GM10847 (cell line): ENCODE data around the gene NUMB.

Source experiments
- POLR2A ChIP-seq: IDR thresholded peaks from 2 replicates; pipeline ENCODE4 v1.6.1; 2011; ENCODE audit not compliant: insufficient read length; ENCODE audit errors: extremely low read depth

NUMB gene

DNA sequence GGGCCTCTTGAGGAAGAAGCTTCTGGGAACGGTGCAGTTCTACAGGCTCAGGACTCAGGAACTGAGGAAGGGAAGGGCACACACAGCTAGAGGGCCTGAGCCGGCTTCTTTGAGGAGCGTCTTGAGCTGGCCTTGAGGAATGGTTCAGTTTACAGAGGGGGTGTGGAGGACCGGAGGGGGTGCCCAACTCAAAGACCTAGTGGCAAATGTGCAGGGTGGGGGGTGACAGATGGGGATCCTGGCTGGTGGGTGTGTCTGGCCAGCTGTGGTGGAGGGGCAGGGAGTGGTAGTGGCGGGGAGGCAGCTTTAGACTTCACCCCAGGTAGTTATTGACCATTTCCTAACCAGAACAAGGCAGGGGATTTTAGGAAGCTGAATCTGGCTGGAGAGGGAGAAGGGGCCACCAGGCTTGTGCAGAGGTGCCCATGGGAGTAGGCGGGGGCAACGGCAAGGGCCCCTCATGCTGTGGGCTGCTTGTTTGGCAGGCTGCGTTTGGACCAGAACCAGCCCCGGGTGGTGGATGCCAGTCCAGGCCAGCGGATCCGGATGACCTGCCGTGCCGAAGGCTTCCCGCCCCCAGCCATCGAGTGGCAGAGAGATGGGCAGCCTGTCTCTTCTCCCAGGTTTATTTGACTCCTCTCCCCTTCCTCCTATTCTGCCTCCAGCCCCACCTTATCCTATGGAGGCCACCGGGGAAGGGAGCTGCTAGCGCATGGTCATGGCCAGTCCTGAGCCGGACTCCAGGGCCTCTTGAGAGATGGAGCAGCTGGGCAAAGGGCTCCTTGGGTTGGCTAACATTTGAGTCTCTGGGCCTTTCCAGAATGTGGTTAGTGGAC, 193.2 kb downstream of the NUMB start:
- no peak for TF ChIP-seq POLR2A

GRCh38 chr14:73264080-73264884, 194.1 kb downstream of the NUMB start:
- TF ChIP-seq POLR2A = no peak

GRCh38 chr14:73263606-73264005, 194.7 kb downstream of the NUMB start:
- no peak for TF ChIP-seq POLR2A

DNA sequence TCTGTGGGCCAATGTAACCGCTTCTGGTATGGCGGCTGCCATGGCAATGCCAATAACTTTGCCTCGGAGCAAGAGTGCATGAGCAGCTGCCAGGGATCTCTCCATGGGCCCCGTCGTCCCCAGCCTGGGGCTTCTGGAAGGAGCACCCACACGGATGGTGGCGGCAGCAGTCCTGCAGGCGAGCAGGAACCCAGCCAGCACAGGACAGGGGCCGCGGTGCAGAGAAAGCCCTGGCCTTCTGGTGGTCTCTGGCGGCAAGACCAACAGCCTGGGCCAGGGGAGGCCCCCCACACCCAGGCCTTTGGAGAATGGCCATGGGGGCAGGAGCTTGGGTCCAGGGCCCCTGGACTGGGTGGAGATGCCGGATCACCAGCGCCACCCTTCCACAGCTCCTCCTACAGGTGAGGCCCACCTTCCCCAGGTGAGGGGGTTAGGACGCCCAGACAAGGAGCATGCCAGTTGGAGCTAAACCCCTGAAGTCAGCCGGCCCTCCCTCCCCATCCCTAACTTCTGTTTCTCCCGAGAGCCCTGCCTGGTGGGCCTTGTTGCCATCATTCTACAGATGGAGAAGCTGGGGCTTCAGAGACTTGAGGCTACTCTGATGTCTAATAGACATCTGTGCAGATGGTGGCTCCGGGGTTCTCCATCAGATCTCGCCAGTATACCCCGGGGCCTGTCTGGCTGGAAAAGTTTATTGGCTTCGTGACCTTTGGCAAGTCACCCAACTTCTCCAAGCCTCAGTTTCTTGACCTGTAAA, 195.7 kb downstream of the NUMB start:
- TF ChIP-seq POLR2A = no peak

DNA sequence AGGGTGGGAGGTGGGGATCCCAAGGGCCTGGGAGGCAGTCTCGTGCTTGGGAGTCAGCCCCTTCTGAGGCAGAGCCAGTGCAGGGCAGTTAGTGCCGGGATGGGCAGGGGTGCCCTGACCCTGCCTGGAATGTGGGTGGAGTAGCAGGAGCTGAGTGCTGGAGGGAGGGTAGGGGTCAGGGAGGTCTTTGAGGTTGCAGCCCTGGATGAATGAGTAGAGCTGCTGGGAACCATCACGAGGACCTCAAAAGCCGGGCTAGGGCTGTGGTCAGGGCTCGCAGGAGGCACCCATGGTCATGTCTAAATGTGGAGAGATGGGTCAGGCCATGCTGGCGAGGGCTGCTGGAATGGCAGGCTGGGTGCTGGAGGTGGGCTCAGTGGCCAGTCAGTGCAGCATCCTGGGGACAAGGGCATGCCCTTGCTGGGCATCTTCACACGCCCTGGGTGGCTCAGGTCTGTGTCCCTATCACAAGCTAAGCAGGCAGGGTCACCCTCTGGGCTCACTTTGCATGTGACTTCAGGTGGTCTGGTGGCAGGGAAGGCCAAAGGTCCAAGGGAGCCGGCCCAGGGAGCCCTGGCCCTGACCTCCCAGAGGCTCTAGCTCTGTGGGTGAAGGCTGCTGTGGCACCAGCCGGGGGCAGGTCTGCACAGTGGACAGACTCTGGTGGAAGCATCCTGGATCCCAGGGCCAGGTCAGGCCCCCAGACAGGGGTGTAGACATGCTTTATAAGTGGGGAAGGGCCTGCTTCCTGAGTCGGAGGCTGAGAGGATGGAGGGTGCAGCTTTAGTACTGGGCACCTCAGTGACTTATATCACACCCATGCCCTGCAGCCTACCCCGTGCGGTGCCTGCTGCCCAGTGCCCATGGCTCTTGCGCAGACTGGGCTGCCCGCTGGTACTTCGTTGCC, 196.6 kb downstream of the NUMB start:
- no peak for TF ChIP-seq POLR2A

DNA sequence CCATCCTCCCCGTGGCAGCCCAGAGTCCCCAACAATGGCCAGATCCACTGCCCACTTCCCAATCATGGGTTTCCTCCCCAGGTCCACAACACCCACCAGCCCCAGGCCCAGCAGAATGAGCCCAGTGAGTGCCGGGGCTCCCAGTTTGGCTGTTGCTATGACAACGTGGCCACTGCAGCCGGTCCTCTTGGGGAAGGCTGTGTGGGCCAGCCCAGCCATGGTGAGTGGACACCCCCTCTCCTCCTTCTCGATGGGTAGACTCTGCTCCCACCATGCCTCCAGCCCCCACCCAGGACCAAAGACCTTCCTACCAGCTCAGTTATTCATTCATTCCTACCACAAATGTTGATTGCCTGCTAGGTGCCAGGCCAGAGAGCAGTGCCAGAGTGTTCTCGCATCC, 197.3 kb downstream of the NUMB start:
- TF ChIP-seq POLR2A = no peak

GRCh38 chr14:73260574-73260973, 197.8 kb downstream of the NUMB start:
- TF ChIP-seq POLR2A = no peak

DNA sequence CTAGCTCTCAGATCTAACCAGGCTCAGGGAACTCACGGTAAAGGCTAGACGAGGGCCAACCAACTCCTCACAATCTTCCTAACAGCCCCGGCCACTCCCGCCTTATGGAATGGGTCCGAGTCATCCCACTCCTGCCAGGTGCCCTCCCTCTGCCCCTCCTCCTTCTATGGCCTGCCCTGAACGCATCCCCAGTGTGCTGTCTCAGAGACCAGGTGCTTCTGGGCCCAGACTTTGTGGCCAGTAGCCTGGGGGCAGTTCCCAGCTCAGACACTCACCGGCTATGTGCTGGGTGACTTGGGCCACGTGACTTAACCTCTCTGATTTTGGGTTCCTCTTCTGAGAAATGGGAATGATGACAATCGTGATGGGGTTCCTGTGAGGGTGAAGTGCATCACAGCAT, 198.5 kb downstream of the NUMB start:
- TF ChIP-seq POLR2A = no peak

DNA sequence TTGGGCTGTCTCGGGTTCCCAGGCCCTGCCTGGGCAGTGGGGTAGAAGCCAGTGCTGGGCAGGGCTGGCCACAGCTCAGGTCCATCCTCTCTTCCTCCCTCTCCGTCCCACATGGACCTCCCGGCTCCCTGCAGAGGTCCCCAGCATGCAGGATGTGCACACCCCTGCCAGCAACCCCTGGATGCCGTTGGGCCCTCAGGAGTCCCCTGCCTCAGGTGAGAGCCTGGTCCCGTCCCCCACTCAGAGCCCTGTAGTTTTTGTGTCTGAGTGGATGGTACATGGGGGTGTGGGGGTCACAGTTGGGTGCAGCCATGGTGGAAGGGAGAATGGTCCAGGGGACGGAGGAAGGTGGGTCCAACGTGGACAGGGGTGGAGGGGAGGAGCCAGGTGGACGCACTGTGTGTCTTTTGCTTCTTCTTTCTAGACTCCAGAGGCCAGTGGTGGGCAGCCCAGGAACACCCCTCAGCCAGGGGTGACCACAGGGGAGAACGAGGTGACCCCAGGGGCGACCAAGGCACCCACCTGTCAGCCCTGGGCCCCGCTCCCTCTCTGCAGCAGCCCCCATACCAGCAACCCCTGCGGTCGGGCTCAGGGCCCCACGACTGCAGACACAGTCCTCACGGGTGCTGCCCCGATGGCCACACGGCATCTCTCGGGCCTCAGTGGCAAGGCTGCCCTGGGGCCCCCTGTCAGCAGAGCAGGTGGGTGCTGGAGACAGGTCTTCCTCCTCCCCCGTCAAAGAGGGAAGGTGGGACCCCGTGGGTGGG, 199.3 kb downstream of the NUMB start:
- no peak for TF ChIP-seq POLR2A

DNA sequence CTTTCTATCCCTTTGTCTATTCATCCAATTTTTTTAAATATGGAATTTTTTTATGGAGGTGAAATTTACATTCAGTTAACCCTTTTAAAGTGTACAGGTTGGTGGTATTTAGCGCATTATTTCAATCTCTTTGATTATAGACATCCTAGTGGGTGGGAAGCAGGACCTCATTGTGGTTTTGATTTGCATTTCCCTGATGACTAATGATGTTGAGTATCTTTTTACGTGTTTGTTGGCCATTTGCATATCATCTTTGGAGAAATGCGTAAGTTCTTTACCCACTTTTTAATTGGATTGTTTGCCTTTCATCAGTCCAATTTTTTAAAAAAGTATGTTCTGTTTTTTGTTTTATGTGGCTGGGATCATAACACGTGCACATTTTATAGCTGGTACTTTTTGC, 200.3 kb downstream of the NUMB start:
- no peak for TF ChIP-seq POLR2A

DNA sequence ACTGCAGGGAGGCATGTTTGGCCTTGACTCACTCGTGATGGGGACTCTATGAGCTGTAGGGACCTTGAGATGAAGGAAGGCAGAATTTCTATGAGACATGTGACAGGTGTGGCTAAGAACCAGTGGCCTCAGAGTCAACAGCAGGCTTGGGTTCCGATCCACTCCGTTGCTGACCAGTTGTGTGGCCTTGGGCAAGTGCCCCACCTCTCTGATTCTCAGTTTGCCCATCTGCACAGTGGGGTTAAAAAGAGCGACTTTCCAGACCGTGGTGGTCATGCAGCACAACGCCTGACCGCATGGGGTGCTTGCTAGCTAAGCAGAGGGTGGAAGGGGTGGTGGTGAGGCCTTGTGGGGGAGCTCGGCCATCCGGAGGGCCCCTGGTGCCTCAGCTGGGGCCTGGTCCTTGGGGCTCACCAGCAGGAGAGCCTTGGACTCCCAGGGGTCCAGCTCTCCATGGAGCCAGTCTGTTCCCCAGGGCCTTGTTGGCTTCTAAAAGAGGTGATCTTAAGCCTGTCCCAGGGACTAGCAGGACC, 202.6 kb downstream of the NUMB start:
- no peak for TF ChIP-seq POLR2A

- no peak for TF ChIP-seq POLR2A
These were observed 203.3 kb downstream of the NUMB start for GRCh38 chr14:73255005-73255400.

- no peak for TF ChIP-seq POLR2A
These were observed 203.9 kb downstream of the NUMB start for GRCh38 chr14:73254247-73255004.

- TF ChIP-seq POLR2A = no peak
These were observed 204.6 kb downstream of the NUMB start for GRCh38 chr14:73253721-73254120.

DNA sequence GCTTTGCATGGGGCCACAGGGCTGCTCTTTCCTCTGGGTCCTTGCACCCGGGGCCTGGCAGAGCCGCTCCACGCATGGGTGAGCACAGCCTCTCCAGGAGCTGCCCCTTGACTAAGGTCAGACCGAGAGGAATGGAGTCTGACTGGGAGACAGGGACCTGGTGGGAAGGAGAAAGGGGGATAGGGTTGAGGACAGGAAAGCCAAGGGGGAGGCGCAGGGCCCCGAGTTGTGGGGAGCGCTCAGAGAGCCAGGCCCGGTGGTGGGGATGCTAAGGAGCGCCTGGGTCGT, 205.1 kb downstream of the NUMB start:
- TF ChIP-seq POLR2A = no peak
